ENCODE measurements around the gene LARGE1.
"Not testable (repeated sequence)": the region's sequence is repeated elsewhere in the genome, so short reads cannot be mapped to it uniquely, and the experiment has no call there.

LARGE1 gene

GRCh38 chr22:33476206-33476605 is 444.1 kb downstream of the LARGE1 start:
- DNase-seq (ENCODE audit: low spot score), result no peak

GRCh38 chr22:33474587-33474986 is 445.7 kb downstream of the LARGE1 start:
- no peak for DNase-seq (ENCODE audit: low spot score)

GRCh38 chr22:33472462-33473344 is 447.6 kb downstream of the LARGE1 start:
- DNase-seq (ENCODE audit: low spot score), result no peak

GRCh38 chr22:33470456-33470855 is 449.8 kb downstream of the LARGE1 start:
- DNase-seq (ENCODE audit: low spot score), result no peak

GRCh38 chr22:33467620-33468095 is 452.6 kb downstream of the LARGE1 start:
- no peak for DNase-seq (ENCODE audit: low spot score)

GRCh38 chr22:33467080-33467479 is 453.2 kb downstream of the LARGE1 start:
- DNase-seq (ENCODE audit: low spot score), result no peak

- no peak for DNase-seq (ENCODE audit: low spot score)
Observed at GRCh38 chr22:33465554-33465953, 454.7 kb downstream of the LARGE1 start.

- no peak for DNase-seq (ENCODE audit: low spot score)
Observed at GRCh38 chr22:33464698-33465097, 455.6 kb downstream of the LARGE1 start.

- no peak for DNase-seq (ENCODE audit: low spot score)
Observed at GRCh38 chr22:33461698-33462434, 458.4 kb downstream of the LARGE1 start.

GRCh38 chr22:33461245-33461644 is 459.0 kb downstream of the LARGE1 start:
- DNase-seq (ENCODE audit: low spot score), result not testable (repeated sequence)

- no peak for DNase-seq (ENCODE audit: low spot score)
Observed at GRCh38 chr22:33459137-33459536, 461.1 kb downstream of the LARGE1 start.

- no peak for DNase-seq (ENCODE audit: low spot score)
Observed at GRCh38 chr22:33456511-33456910, 463.8 kb downstream of the LARGE1 start.

GRCh38 chr22:33455036-33455435 is 465.2 kb downstream of the LARGE1 start:
- DNase-seq (ENCODE audit: low spot score), result no peak

- DNase-seq (ENCODE audit: low spot score), result no peak
Observed at GRCh38 chr22:33451866-33452469, 468.3 kb downstream of the LARGE1 start.

- DNase-seq (ENCODE audit: low spot score), result no peak
Observed at GRCh38 chr22:33450756-33451155, 469.5 kb downstream of the LARGE1 start.

GRCh38 chr22:33447733-33448132 is 472.5 kb downstream of the LARGE1 start:
- DNase-seq (ENCODE audit: low spot score), result no peak

GRCh38 chr22:33443683-33444082 is 476.6 kb downstream of the LARGE1 start:
- DNase-seq (ENCODE audit: low spot score), result no peak

GRCh38 chr22:33440756-33441155 is 479.5 kb downstream of the LARGE1 start:
- no peak for DNase-seq (ENCODE audit: low spot score)

- DNase-seq (ENCODE audit: low spot score), result no peak
Observed at GRCh38 chr22:33438273-33438672, 482.0 kb downstream of the LARGE1 start.

GRCh38 chr22:33431300-33431699 is 489.0 kb downstream of the LARGE1 start:
- no peak for DNase-seq (ENCODE audit: low spot score)

- no peak for DNase-seq (ENCODE audit: low spot score)
Observed at GRCh38 chr22:33429281-33429680, 491.0 kb downstream of the LARGE1 start.

GRCh38 chr22:33427461-33427860 is 492.8 kb downstream of the LARGE1 start:
- no peak for DNase-seq (ENCODE audit: low spot score)

GRCh38 chr22:33426451-33426850 is 493.8 kb downstream of the LARGE1 start:
- no peak for DNase-seq (ENCODE audit: low spot score)

Measured in left forelimb (tissue), 1 donor.